ENCODE data around the gene SPSB3. TPM values are rescaled to one million over a fixed set of nuclear protein-coding genes. Genes with fewer than 3 reads are reported as not detected.

The SPSB3 gene
- total and polyA plus RNA-seq, 2 of the 13 experiments (the other 11 are each of a cell fraction or from before 2014, with no cell fraction given) = 13.2 to 21.9 TPM

DNA sequence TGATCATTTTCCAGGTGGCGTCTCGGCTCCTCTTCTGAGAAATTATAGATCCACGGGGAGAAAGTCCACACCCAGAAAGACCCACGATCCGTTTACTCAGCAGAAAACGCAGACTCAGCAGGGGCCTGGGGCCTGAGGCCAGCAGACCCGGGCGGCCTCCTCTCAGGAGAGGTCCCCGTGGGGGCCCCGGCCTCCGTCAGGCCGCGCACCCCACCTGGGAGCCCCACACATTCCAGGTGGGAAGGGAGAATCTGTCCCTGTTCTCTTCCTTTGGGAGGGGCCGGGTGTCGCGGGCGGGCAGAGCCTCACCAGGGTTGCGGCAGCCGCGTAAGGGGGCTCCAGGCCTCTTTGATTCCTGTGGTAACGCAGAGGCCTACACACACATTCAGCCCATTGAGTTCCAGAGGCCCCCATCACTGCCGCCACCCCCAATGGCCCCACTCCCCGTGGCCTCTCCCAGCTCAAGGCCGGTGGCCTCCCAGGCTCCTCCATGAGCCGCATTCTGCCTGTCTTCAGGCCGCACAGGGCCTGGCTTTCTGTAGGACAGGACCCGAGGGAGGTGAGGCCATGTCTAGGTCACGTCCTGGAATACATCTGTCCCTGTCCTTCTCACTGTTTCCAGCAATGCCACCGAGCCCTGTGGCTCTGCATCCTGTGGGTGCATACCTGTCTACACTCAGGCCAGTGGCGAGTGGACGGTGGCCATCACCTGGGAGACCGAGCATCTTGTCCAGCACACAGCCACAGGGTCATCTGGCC, 12.7 kb upstream of the SPSB3 start (continued):
- TF ChIP-seq, protein P1, sequence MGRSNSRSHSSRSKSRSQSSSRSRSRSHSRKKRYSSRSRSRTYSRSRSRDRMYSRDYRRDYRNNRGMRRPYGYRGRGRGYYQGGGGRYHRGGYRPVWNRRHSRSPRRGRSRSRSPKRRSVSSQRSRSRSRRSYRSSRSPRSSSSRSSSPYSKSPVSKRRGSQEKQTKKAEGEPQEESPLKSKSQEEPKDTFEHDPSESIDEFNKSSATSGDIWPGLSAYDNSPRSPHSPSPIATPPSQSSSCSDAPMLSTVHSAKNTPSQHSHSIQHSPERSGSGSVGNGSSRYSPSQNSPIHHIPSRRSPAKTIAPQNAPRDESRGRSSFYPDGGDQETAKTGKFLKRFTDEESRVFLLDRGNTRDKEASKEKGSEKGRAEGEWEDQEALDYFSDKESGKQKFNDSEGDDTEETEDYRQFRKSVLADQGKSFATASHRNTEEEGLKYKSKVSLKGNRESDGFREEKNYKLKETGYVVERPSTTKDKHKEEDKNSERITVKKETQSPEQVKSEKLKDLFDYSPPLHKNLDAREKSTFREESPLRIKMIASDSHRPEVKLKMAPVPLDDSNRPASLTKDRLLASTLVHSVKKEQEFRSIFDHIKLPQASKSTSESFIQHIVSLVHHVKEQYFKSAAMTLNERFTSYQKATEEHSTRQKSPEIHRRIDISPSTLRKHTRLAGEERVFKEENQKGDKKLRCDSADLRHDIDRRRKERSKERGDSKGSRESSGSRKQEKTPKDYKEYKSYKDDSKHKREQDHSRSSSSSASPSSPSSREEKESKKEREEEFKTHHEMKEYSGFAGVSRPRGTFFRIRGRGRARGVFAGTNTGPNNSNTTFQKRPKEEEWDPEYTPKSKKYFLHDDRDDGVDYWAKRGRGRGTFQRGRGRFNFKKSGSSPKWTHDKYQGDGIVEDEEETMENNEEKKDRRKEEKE (IDR thresholded peaks at IDR 0.05) = no peak
- TF ChIP-seq ZMYM4 (CRISPR knock-in tag; IDR thresholded peaks at IDR 0.05) (no peak), ZNF264 (CRISPR knock-in tag; IDR thresholded peaks at IDR 0.05) (no peak), GABPA (IDR thresholded peaks at IDR 0.05; ENCODE audit: low read depth, low read length) (no peak), GABPA (CRISPR knock-in tag; IDR thresholded peaks at IDR 0.05; ENCODE audit: low read depth) (no peak), ZNF446 (CRISPR knock-in tag; IDR thresholded peaks at IDR 0.05) (no peak), ZNF816 (CRISPR knock-in tag; IDR thresholded peaks at IDR 0.05; ENCODE audit: borderline replicate concordance) (no peak), MAFK (conservative IDR thresholded peaks at IDR 0.05 in 1 of 2, IDR thresholded peaks at IDR 0.05 in 1 of 2; ENCODE audit: low read length in 2 of 2) (peak; percentile 67 to 69), NBN (conservative IDR thresholded peaks at IDR 0.05) (no peak), HOXA3 (CRISPR knock-in tag; IDR thresholded peaks at IDR 0.05) (0 out of 2 replicates have a peak, but pooled peaks have one; percentile 27), ZFP37 (CRISPR knock-in tag; IDR thresholded peaks at IDR 0.05; ENCODE audit: borderline replicate concordance) (no peak), FOXA1 (IDR thresholded peaks at IDR 0.05) (no peak), FOXA1 (CRISPR knock-in tag; IDR thresholded peaks at IDR 0.05) (no peak), PITX1 (CRISPR knock-in tag; IDR thresholded peaks at IDR 0.05) (no peak), ZNF20 (CRISPR knock-in tag; IDR thresholded peaks at IDR 0.05) (no peak), ZNF737 (CRISPR knock-in tag; IDR thresholded peaks at IDR 0.05; ENCODE audit: borderline replicate concordance) (no peak)
- TF ChIP-seq, protein P2, sequence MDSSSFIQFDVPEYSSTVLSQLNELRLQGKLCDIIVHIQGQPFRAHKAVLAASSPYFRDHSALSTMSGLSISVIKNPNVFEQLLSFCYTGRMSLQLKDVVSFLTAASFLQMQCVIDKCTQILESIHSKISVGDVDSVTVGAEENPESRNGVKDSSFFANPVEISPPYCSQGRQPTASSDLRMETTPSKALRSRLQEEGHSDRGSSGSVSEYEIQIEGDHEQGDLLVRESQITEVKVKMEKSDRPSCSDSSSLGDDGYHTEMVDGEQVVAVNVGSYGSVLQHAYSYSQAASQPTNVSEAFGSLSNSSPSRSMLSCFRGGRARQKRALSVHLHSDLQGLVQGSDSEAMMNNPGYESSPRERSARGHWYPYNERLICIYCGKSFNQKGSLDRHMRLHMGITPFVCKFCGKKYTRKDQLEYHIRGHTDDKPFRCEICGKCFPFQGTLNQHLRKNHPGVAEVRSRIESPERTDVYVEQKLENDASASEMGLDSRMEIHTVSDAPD (CRISPR knock-in tag; IDR thresholded peaks at IDR 0.05) = no peak
- TF ChIP-seq, protein P3, sequence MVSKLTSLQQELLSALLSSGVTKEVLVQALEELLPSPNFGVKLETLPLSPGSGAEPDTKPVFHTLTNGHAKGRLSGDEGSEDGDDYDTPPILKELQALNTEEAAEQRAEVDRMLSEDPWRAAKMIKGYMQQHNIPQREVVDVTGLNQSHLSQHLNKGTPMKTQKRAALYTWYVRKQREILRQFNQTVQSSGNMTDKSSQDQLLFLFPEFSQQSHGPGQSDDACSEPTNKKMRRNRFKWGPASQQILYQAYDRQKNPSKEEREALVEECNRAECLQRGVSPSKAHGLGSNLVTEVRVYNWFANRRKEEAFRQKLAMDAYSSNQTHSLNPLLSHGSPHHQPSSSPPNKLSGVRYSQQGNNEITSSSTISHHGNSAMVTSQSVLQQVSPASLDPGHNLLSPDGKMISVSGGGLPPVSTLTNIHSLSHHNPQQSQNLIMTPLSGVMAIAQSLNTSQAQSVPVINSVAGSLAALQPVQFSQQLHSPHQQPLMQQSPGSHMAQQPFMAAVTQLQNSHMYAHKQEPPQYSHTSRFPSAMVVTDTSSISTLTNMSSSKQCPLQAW (CRISPR knock-in tag; IDR thresholded peaks at IDR 0.05) = 0 out of 2 replicates have a peak, but pooled peaks have one; percentile 3
- TF ChIP-seq, protein P4, sequence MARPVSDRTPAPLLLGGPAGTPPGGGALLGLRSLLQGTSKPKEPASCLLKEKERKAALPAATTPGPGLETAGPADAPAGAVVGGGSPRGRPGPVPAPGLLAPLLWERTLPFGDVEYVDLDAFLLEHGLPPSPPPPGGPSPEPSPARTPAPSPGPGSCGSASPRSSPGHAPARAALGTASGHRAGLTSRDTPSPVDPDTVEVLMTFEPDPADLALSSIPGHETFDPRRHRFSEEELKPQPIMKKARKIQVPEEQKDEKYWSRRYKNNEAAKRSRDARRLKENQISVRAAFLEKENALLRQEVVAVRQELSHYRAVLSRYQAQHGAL (CRISPR knock-in tag; IDR thresholded peaks at IDR 0.05; ENCODE audit: not compliant biosample characterization) = no peak
- TF ChIP-seq, protein P5, sequence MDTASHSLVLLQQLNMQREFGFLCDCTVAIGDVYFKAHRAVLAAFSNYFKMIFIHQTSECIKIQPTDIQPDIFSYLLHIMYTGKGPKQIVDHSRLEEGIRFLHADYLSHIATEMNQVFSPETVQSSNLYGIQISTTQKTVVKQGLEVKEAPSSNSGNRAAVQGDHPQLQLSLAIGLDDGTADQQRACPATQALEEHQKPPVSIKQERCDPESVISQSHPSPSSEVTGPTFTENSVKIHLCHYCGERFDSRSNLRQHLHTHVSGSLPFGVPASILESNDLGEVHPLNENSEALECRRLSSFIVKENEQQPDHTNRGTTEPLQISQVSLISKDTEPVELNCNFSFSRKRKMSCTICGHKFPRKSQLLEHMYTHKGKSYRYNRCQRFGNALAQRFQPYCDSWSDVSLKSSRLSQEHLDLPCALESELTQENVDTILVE (CRISPR knock-in tag; IDR thresholded peaks at IDR 0.05) = no peak
- TF ChIP-seq, protein P6, sequence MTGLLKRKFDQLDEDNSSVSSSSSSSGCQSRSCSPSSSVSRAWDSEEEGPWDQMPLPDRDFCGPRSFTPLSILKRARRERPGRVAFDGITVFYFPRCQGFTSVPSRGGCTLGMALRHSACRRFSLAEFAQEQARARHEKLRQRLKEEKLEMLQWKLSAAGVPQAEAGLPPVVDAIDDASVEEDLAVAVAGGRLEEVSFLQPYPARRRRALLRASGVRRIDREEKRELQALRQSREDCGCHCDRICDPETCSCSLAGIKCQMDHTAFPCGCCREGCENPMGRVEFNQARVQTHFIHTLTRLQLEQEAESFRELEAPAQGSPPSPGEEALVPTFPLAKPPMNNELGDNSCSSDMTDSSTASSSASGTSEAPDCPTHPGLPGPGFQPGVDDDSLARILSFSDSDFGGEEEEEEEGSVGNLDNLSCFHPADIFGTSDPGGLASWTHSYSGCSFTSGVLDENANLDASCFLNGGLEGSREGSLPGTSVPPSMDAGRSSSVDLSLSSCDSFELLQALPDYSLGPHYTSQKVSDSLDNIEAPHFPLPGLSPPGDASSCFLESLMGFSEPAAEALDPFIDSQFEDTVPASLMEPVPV (CRISPR knock-in tag; IDR thresholded peaks at IDR 0.05) = no peak

Measured in HepG2 (cell line).